Stimulated activated CD8-positive, alpha-beta memory T cell treated with anti-CD3 and anti-CD28 coated beads, Interleukin-15, amount 100 ng/mL, for 48 hours (primary cell): ENCODE results near the gene MAPKAP1.
A peak's percentile ranks its signal among the peaks of the same experiment; 100 is the strongest.
"Not testable (repeated sequence)": the region's sequence is repeated elsewhere in the genome, so short reads cannot be mapped to it uniquely, and the experiment has no call there.

Experiments
- DNase-seq, 2 donors: peaks; one replicate each; pipeline ENCODE4 v3.0.0-alpha.2; 2020; ENCODE audit warnings: low read depth in 2 of 2

Gene MAPKAP1

GRCh38 chr9:125413579-125413978 lies 293.4 kb downstream of the MAPKAP1 start:
- DNase-seq = no peak

DNA sequence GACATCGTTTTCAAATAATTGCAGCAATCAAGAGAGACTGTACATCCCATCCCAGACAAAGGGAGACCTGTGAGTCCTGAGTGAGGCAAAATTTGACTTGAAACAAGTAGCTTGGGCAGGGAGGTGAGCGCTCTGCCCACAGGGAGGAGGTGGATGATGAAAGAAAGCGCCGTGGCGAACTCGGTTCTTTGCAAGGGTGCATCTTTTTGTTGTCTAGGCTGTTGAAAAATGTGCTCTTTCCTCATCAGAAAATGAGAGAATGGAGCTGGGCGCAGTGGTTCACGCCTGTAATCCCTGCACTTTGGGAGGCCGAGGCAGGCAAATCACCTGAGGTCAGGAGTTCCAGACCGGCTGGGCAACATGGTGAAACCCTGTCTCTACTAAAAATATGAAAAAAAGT lies 294.8 kb downstream of the MAPKAP1 start:
- no peak for DNase-seq

GRCh38 chr9:125411171-125411756 lies 295.7 kb downstream of the MAPKAP1 start:
- DNase-seq = no peak

- DNase-seq = no peak
These were observed 296.5 kb downstream of the MAPKAP1 start for GRCh38 chr9:125410522-125410894.

GRCh38 chr9:125409637-125410521 lies 297.1 kb downstream of the MAPKAP1 start:
- DNase-seq = peak; percentile 25 to 37

- no peak for DNase-seq
These were observed 297.8 kb downstream of the MAPKAP1 start for GRCh38 chr9:125409217-125409636.

- DNase-seq = peak; percentile 42 to 58
These were observed 298.8 kb downstream of the MAPKAP1 start for GRCh38 chr9:125407974-125408900.

DNA sequence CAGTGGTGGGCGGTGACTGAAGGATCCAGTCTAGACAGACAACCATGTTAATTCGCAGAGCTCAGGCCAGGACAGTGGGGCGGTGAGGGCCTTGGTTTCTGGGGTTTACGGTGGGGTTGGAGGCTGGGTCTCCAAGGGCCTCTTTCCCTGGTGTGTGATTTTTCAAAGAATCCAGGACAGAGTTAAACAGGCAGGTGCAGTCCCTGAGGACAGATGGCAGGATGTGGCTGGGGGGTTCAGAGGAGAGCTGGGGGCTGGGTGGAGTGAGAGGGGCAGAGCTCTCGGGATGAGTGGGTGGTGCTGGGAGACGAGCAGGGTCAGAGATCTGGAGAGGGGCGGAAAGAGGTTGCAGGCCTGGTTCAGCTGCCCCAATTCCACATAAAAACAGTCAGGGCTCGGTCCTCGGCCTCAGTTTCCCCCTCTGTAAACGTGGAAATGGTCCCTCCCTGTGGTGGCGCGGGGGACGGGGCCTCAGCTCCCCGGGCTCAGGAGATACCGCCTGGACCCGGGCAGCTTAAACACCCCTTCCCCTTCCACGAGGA lies 299.5 kb downstream of the MAPKAP1 start:
- no peak for DNase-seq

GRCh38 chr9:125406810-125407087 lies 300.3 kb downstream of the MAPKAP1 start:
- DNase-seq = no peak

DNA sequence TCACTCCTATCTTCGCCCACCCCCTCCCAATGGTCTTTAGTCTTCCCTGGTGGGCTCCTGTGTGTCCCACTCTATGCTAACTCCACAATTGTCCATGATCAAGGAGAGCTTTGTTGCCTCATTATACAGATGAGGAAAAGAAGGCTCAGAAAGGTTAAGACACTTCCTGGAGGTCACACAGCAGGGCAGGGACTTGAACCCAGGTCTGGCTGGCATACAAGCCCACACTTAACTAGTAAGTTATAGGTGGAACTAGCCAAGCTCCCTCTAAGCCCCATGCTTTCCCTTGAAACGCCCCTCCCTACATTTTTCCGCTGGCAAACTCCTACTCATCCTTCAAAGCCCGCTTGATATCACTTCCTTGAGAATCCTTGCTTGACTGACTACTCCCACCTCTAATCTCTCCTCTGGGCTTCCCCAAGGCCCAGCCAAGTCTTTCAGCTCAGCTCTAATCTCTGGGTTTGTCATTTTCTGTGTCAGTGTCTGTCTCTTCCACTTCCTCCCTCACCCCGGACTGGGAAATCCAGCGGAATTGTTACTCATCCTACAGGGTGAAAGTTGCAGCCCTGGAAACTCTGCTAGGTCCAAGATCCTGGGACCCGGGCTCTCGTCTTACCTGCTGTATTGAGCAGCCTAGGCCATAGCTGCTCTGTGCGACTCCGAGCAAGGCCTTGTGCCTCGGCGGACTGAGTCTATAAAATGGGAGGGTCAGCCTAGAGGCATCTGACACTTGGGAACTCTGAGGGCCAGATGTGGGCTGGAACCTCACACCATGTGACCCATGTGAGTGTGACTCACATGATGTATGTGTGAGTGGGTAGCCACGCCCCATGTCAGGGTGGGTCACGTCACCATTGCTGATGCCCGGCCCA lies 300.8 kb downstream of the MAPKAP1 start:
- no peak for DNase-seq

DNA sequence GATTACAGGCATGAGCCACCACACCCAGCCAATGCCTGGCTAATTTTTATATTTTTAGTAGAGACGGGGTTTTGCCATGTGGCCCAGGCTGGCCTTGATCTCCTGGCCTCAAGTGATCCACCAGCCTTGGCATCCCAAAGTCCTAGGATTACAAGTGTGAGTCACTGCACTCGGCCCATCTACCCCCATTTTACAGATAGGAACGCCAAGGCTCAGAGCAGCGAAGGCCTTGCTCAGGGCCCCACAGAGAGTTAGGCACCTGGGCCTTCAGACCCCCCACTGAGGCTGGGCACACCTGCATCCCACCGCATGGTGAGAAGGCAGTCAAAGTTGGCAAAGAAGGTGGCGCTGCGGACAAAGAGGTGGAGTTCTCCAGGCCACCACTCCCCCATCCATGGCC lies 302.3 kb downstream of the MAPKAP1 start:
- no peak for DNase-seq

GRCh38 chr9:125400725-125401716 lies 306.0 kb downstream of the MAPKAP1 start:
- no peak for DNase-seq

GRCh38 chr9:125400232-125400631 lies 306.8 kb downstream of the MAPKAP1 start:
- DNase-seq = not testable (repeated sequence)

- no peak for DNase-seq
These were observed 307.3 kb downstream of the MAPKAP1 start for GRCh38 chr9:125399666-125400065.

DNA sequence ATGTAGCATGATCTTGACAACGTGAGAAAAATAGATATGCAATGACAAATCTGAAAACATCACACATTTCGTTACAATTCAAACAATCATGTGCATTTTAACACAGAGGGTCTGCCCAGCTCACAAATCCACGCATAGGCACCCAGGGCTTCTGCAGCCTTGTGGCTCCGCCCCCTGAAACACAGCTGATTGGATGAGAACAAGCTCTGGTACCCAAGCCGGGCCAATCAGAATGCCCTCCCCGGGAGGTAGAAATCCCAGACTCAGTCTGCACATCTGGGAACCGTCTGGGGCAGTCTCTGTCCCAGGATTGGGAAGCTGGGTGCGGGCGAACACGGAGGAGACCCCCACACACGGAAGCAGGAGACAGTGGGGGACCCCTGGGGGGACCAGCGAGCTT lies 307.8 kb downstream of the MAPKAP1 start:
- no peak for DNase-seq

DNA sequence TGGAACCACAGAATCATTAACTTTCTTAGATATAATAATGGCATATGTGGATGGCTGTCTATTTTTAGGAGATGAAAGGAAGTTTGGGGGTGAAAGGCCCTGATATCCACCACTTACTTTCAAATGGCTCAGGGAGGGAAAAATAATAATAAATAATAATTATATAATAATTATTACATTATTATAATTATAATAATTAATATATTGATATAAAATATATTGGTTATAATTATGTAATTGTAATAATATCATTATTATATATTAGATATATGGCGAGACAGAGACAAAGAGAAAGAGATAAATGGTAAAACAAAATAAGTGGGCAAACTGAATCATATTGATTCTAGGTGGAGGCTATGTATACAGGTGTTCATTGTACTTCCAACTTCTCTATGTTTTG lies 308.8 kb downstream of the MAPKAP1 start:
- no peak for DNase-seq

DNA sequence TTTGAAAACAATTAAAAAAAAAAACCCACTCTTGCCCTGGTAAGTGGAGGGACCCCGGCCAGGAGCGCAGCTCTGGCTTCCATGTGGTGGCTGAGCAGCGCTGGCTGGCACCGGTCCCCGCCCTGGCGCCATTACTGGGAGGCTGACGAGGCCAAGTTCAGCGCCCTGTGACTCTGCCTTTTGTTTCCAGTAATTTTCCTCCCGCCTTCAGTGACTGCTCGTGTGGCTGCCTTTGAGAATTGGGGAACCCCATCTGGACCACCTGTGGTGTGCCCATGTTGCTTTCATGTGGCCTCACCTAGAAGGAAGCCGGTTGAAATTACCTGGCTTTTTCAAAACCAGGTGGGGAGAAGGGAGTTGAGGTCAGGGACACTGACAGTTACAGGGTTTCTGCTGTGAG lies 309.3 kb downstream of the MAPKAP1 start:
- DNase-seq = no peak

- DNase-seq = no peak
These were observed 310.2 kb downstream of the MAPKAP1 start for GRCh38 chr9:125396799-125397198.

- DNase-seq = no peak
These were observed 313.6 kb downstream of the MAPKAP1 start for GRCh38 chr9:125393426-125393825.

DNA sequence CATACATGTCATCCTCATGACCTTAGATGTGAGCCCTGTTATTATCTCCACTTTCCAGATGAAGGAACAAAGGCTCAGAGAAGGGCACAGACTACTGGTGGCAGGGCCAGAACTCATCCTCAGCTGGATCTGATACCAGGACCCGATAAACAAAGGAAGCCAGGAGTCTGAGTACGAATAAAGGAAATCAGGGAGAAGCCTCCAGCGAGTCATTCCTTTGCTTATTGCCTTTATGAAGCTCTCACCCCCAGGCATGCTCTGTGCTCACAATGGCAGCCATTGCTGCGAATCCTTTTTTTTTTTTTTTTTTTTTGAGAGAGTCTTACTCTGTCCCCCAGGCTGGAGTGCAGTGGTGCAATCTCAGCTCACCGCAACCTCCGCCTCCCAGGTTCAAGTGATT lies 315.3 kb downstream of the MAPKAP1 start:
- no peak for DNase-seq
